SK-N-SH treated with all-trans-retinoic acid at 6 μM for 48 hours (cell line): ENCODE measurements around the gene KLHL29.

Experiments used
- ATAC-seq: fragments of 200-7000 bp; cut with Tn5 transposase; 3 replicates; pipeline ENCODE4 v1.9.1; 2020; ENCODE audit warnings: mild to moderate bottlenecking, moderate library complexity
- ARNTL ChIP-seq: fragments of 450-650 bp; formaldehyde crosslinking; IDR thresholded peaks from 2 replicates; pipeline ENCODE4 v1.5.0; 2020; ENCODE audit warnings: low read depth, mild to moderate bottlenecking, moderate library complexity, borderline replicate concordance
- BACH2 ChIP-seq: fragments of 250-450 bp; sonication (Bioruptor Pico); IDR thresholded peaks from 2 replicates; pipeline ENCODE4 v1.9.0; 2021; ENCODE audit warnings: mild to moderate bottlenecking, borderline replicate concordance
- CSDC2 ChIP-seq: fragments of 250-450 bp; sonication (Bioruptor Pico); IDR thresholded peaks from 2 replicates; pipeline ENCODE4 v1.5.0; 2020; ENCODE audit warnings: mild to moderate bottlenecking, moderate library complexity
- CSRNP3 ChIP-seq: fragments of 250-450 bp; sonication (Bioruptor Pico); IDR thresholded peaks from 2 replicates; pipeline ENCODE4 v1.5.1; 2021; ENCODE audit warnings: mild to moderate bottlenecking, moderate library complexity
- ESRRG ChIP-seq: fragments of 250-450 bp; sonication (Bioruptor Pico); IDR thresholded peaks from 2 replicates; pipeline ENCODE4 v1.6.1; 2021; ENCODE audit warnings: mild to moderate bottlenecking
- GLIS3 ChIP-seq: fragments of 250-450 bp; sonication (Bioruptor Pico); IDR thresholded peaks from 2 replicates; pipeline ENCODE4 v1.5.0; 2020; ENCODE audit warnings: mild to moderate bottlenecking, moderate library complexity
- ISL1 ChIP-seq: fragments of 250-450 bp; sonication (Bioruptor Pico); IDR thresholded peaks from 2 replicates; pipeline ENCODE4 v2.1.2; 2022; ENCODE audit warnings: mild to moderate bottlenecking, moderate library complexity
- OSR1 ChIP-seq: fragments of 250-450 bp; sonication (Bioruptor Pico); IDR thresholded peaks from 2 replicates; pipeline ENCODE4 v1.8.0; 2022; ENCODE audit warnings: moderate library complexity, mild to moderate bottlenecking, inconsistent platforms
- PATZ1 ChIP-seq: fragments of 250-450 bp; sonication (Bioruptor Pico); IDR thresholded peaks from 2 replicates; pipeline ENCODE4 v1.8.0; 2020; ENCODE audit warnings: mild to moderate bottlenecking, moderate library complexity, borderline replicate concordance
- POU6F1 ChIP-seq: fragments of 250-450 bp; sonication (Bioruptor Pico); IDR thresholded peaks from 2 replicates; pipeline ENCODE4 v1.8.0; 2021; ENCODE audit warnings: low read depth, mild to moderate bottlenecking, moderate library complexity, borderline replicate concordance
- PPARA ChIP-seq: fragments of 250-450 bp; sonication (Bioruptor Pico); IDR thresholded peaks from 2 replicates; pipeline ENCODE4 v1.5.0; 2020; ENCODE audit warnings: mild to moderate bottlenecking, borderline replicate concordance
- RARB ChIP-seq: fragments of 250-450 bp; sonication (Bioruptor Pico); IDR thresholded peaks from 2 replicates; pipeline ENCODE4 v1.8.0; 2021; ENCODE audit warnings: mild to moderate bottlenecking, moderate library complexity
- TCF4 ChIP-seq: fragments of 250-450 bp; sonication (Bioruptor Pico); IDR thresholded peaks from 2 replicates; pipeline ENCODE4 v1.8.0; 2021; ENCODE audit warnings: mild to moderate bottlenecking, moderate library complexity, borderline replicate concordance
- TOX ChIP-seq: fragments of 250-450 bp; sonication (Bioruptor Pico); IDR thresholded peaks from 2 replicates; pipeline ENCODE4 v1.8.0; 2021; ENCODE audit warnings: mild to moderate bottlenecking, moderate library complexity, borderline replicate concordance
- TSHZ2 ChIP-seq: fragments of 250-450 bp; sonication (Bioruptor Pico); IDR thresholded peaks from 2 replicates; pipeline ENCODE4 v1.5.0; 2020; ENCODE audit warnings: mild to moderate bottlenecking, moderate library complexity
- ZC3H10 ChIP-seq: fragments of 250-450 bp; sonication (Bioruptor Pico); IDR thresholded peaks from 2 replicates; pipeline ENCODE4 v1.5.1; 2021; ENCODE audit warnings: mild to moderate bottlenecking, moderate library complexity
- ZFP3 ChIP-seq: fragments of 250-450 bp; sonication (Bioruptor Pico); IDR thresholded peaks from 2 replicates; pipeline ENCODE4 v1.5.0; 2020; ENCODE audit warnings: mild to moderate bottlenecking, moderate library complexity
- ZFP30 ChIP-seq: fragments of 450-650 bp; formaldehyde crosslinking; IDR thresholded peaks from 2 replicates; pipeline ENCODE4 v1.5.0; 2022; ENCODE audit warnings: mild to moderate bottlenecking, moderate library complexity
- ZNF565 ChIP-seq: fragments of 450-650 bp; formaldehyde crosslinking; conservative IDR thresholded peaks from 2 replicates; pipeline ENCODE4 v1.5.0; 2020; ENCODE audit warnings: low read depth, mild to moderate bottlenecking, moderate library complexity
- ZNF70 ChIP-seq: fragments of 450-650 bp; formaldehyde crosslinking; IDR thresholded peaks from 2 replicates; pipeline ENCODE4 v1.5.0; 2020; ENCODE audit warnings: mild to moderate bottlenecking, moderate library complexity
- ZNF8 ChIP-seq: fragments of 450-650 bp; formaldehyde crosslinking; IDR thresholded peaks from 2 replicates; pipeline ENCODE4 v1.5.0; 2020; ENCODE audit warnings: mild to moderate bottlenecking, moderate library complexity

KLHL29 gene

GRCh38 chr2:23657371-23657770 lies 272.4 kb downstream of the KLHL29 start:
- TF ChIP-seq BACH2 = no peak
- TF ChIP-seq ISL1 = no peak
- no peak for TF ChIP-seq PPARA (CRISPR knock-in tag)
- TF ChIP-seq OSR1 = no peak
- no peak for TF ChIP-seq ZFP30
- no peak for TF ChIP-seq ARNTL
- no peak for TF ChIP-seq ZC3H10 (CRISPR knock-in tag)
- TF ChIP-seq POU6F1 (CRISPR knock-in tag) = no peak
- TF ChIP-seq TOX = no peak
- no peak for TF ChIP-seq ZNF8
- TF ChIP-seq ZNF70 (CRISPR knock-in tag) = no peak
- no peak for TF ChIP-seq GLIS3 (CRISPR knock-in tag)

GRCh38 chr2:23657934-23658333 lies 273.0 kb downstream of the KLHL29 start:
- no peak for TF ChIP-seq RARB (CRISPR knock-in tag)
- TF ChIP-seq ZFP3 = no peak
- TF ChIP-seq POU6F1 (CRISPR knock-in tag) = no peak
- TF ChIP-seq CSDC2 (CRISPR knock-in tag) = no peak
- TF ChIP-seq ZC3H10 (CRISPR knock-in tag) = no peak
- TF ChIP-seq ZNF8 = no peak
- no peak for TF ChIP-seq TSHZ2 (CRISPR knock-in tag)
- no peak for TF ChIP-seq ZNF565 (CRISPR knock-in tag)
- TF ChIP-seq TCF4 (CRISPR knock-in tag) = no peak
- TF ChIP-seq ISL1 = no peak
- no peak for TF ChIP-seq ESRRG (CRISPR knock-in tag)
- TF ChIP-seq PPARA (CRISPR knock-in tag) = no peak
- no peak for ATAC-seq

More at GRCh38 chr2:23657371-23657770, 272.4 kb downstream of the KLHL29 start:
- no peak for ATAC-seq

GRCh38 chr2:23658466-23658942 lies 273.5 kb downstream of the KLHL29 start:
- TF ChIP-seq CSDC2 (CRISPR knock-in tag) (no peak), PATZ1 (CRISPR knock-in tag) (no peak), ZFP30 (no peak), BACH2 (no peak), POU6F1 (CRISPR knock-in tag) (no peak), ISL1 (no peak), CSRNP3 (CRISPR knock-in tag) (no peak), ZNF565 (CRISPR knock-in tag) (no peak), TSHZ2 (CRISPR knock-in tag) (no peak), ZNF70 (CRISPR knock-in tag) (no peak), ZFP3 (no peak), ESRRG (CRISPR knock-in tag) (no peak)
- ATAC-seq = no peak
